ENCODE results near the gene MT1X.

GRCh38 chr16:56647641-56648431 lies 34.4 kb upstream of the MT1X start:
- TF ChIP-seq CTCF (IDR thresholded peaks at IDR 0.05) (no peak), POLR2A (IDR thresholded peaks at IDR 0.05) (no peak)
